HG02642 (cell line): ENCODE results near the gene ANKRD44.
"Not testable (repeated sequence)": the region's sequence is repeated elsewhere in the genome, so short reads cannot be mapped to it uniquely, and the experiment has no call there.

Experiments used
- ATAC-seq: cut with Tn5 transposase; IDR thresholded peaks from one replicate; pipeline ENCODE4 v1.9.1; 2021; ENCODE audit warnings: mild to moderate bottlenecking; ENCODE audit not compliant: unreplicated experiment, poor library complexity

The ANKRD44 gene

DNA sequence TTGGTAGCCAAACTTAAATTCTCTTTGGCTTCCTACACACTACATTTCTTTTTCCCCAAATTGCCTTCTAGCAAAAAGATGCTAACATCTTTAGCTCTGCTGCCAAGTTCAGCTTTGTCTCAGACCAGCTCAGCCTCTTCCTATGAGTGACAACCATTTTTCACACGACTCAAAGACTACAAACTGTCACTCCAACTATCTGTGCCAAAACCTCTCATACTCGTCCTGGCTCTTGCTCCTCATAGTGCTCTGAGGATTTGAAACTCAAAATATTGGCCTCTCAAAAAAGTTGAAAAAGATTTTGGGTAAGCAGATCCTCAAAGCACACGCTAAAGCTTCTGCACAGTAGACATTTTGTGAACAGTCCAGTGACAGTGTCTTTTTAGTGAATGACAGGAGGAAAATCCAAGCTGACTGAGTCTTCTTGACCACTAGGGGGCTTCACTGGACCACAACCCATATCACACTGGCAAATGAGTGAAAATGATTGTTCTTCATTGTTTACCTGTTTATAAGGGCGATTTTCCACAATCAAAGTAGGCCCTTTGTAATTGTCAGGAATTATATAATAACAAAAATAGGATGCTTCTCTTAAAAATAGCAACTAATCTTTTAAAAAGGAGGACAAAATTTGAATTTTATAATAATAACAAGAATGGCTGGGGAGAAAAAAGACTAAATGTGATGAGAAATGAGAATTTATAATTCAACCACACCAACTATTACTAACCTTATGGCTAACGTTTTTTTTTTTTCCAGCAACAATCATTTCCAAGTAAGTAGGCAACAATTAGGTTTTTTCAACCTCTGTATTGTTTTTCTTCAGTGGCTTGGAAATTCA is 298.6 kb downstream of the ANKRD44 start:
- ATAC-seq, result peak; percentile 65

- ATAC-seq, result no peak
These were observed 299.6 kb downstream of the ANKRD44 start for GRCh38 chr2:197011021-197011417.

GRCh38 chr2:197010200-197011020 is 300.2 kb downstream of the ANKRD44 start:
- ATAC-seq, result no peak

DNA sequence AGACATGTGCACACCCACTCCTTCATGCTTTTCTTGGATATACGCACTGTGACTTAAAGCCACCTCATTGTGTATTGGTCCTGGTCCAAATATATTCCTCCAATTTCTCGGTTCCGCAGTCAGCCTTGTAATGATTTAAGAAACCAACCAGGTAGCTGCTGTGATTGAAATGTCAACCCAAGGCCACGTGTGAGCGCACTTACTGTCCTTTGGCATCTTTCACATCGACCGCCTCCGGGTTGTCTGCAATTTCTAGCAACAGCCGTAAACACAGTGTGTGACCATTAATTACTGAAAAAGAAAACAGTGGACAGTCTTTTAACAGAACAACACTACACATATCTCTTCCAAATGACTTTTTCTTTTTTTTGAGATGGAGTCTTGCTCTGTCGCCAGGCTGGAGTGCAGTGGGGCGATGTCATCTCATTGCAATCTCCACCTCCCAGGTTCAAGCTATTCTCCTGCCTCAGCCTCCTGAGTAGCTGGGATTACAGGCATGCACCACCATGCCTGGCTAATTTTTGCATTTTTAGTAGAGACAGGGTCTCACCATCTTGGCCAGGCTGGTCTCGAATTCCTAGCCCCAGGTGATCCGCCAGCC is 301.7 kb downstream of the ANKRD44 start:
- ATAC-seq, result not testable (repeated sequence)

DNA sequence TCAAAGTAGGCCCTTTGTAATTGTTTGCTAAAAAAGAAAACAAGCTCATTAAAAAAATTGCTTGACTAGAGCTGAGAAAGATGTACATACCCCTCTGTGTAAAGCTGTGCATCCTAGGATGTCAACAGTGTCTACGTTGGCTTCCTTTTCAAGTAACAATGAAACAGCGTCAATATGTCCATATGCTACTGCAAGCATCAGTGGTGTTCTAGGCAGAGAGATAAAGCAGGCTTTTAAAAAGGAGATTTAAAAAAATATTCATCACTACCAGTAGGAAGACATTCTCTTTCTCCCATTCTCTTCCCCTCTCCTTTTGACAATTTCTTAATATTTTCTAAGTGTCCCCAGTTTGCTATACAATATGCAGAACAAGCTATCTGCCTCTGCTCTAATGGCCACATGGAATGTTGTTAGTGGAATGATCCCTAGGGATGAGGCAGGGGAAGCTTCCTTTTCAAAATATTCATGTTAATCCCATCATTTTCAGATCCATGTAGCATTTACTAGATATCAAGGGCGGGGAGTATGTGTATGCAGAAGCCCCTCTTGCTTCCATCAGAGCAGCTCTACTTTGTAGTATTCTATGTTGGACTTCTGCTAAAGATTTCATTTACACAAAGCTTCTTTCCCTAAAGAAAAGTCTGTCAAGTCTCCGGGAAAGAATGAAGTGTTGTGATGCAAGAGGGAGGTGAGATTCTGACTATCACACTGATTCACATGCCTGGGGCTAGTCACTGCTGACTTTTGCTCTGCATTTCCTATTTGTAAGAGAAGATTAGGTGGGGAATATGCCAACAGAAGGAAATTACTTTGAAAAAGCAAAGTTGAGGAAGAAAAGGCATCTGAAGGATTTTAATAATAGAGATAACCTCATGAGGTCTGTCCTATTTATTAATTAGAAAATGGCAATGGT is 302.6 kb downstream of the ANKRD44 start:
- ATAC-seq, result no peak

GRCh38 chr2:197001921-197002320 is 308.7 kb downstream of the ANKRD44 start:
- ATAC-seq, result no peak

GRCh38 chr2:196995757-196996314 is 314.7 kb downstream of the ANKRD44 start:
- ATAC-seq, result no peak

DNA sequence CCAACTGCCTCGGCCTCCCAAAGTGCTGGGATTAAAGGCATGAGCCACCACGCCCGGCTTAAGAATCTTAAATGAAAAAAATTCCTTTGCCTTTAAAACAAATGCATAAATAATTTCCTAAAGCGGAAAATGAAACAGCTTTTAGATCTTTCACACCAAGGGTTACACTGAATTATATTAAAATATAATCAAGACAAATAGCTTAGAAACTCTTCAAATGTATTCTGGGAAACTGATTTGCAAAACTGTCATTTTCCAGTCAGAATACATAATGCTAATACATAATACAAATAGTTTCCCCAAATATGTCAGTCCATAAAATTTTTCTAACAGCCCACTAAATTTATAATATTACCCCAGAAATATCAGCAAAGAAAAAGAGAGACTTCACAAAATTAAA is 315.8 kb downstream of the ANKRD44 start:
- no peak for ATAC-seq

GRCh38 chr2:196993617-196994016 is 317.0 kb downstream of the ANKRD44 start:
- ATAC-seq, result no peak

- no peak for ATAC-seq
These were observed 318.1 kb downstream of the ANKRD44 start for GRCh38 chr2:196992466-196992865.

GRCh38 chr2:196990788-196991461 is 319.7 kb downstream of the ANKRD44 start:
- ATAC-seq, result no peak

- ATAC-seq, result no peak
These were observed 320.5 kb downstream of the ANKRD44 start for GRCh38 chr2:196990092-196990491.

DNA sequence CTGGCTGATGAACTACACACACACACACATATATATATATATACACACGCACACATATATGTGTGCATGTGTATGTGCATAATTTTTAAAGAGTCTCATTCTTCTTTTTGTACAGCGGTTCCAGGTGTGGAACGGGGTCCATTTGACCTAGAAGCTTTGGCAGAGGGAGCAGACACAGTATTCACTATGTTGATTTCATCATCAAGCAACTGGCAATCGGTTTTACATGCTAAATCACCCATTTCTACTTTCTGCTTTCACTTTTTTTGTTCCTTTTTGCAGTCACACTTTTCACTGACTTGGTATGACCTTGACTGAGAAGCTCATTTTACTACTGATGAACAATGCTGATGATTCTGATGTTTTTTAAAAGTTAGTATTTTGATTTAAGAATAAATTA is 321.1 kb downstream of the ANKRD44 start:
- ATAC-seq, result no peak

GRCh38 chr2:196988639-196989038 is 321.9 kb downstream of the ANKRD44 start:
- no peak for ATAC-seq

GRCh38 chr2:196987649-196988364 is 322.8 kb downstream of the ANKRD44 start:
- ATAC-seq, result peak; percentile 74

GRCh38 chr2:196987298-196987648 is 323.3 kb downstream of the ANKRD44 start:
- ATAC-seq, result no peak

GRCh38 chr2:196985511-196986183 is 324.9 kb downstream of the ANKRD44 start:
- ATAC-seq, result no peak

- no peak for ATAC-seq
These were observed 325.7 kb downstream of the ANKRD44 start for GRCh38 chr2:196984903-196985302.
